Hepatic stellate cell (primary cell): Measurements from ENCODE around the gene PGAP2.

Source experiments
- DNase-seq: peaks from one replicate; pipeline ENCODE4 v3.0.0; 2011; ENCODE audit warnings: low spot score

Gene PGAP2

DNA sequence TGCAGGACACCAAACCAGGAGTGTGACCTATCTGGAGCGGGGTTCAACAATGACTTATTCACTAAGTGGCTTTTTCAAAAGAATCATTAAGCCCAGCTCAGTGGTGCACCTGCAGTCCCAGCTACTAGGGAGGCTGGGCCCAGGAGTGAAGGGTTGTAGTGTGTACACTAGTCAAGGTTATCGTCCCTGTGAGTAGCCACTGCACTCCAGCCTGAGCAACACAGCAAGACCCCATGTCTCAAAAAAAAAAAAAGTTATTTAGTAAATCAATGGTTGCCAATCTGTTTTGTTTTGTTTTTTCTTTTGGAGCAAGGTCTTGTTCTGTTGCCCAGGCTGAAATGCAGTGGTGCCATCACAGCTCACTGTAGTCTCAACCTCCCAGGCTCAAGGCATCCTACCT, 24.5 kb downstream of the PGAP2 start:
- no peak for DNase-seq

DNA sequence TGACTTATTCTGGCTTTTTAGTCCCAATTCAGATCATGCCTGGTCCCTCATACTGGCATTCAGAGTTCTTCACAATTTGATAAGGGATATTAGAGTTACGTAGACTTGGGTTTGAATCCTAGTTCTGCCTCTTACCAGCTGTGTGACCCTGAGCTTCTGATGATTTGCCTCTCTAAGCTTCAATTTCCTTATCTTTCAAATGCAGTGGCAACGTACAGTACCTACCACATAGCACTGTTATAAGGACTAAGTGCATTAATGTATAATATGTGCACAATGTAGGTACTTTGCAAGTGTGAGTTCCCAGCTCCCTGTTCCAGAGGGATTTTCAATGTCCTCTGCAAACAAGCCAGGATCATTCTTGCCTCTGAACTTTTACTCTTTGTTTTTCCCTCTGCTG, 25.1 kb downstream of the PGAP2 start:
- DNase-seq = no peak

DNA sequence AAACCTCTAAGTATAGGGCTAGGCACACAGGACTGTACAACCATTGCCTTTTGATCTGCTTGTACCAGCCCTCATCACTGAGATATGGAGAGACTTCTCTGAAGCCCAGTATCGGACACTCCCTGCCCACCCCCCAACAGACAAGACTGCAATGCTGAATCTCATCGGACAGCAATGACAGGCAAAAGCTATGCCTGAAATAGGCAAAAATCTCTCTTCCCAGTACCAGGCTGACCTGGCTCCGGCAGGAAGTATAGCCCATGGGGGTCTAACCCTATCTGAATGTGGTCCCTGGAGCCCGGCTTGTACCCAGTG, 25.9 kb downstream of the PGAP2 start:
- no peak for DNase-seq

DNA sequence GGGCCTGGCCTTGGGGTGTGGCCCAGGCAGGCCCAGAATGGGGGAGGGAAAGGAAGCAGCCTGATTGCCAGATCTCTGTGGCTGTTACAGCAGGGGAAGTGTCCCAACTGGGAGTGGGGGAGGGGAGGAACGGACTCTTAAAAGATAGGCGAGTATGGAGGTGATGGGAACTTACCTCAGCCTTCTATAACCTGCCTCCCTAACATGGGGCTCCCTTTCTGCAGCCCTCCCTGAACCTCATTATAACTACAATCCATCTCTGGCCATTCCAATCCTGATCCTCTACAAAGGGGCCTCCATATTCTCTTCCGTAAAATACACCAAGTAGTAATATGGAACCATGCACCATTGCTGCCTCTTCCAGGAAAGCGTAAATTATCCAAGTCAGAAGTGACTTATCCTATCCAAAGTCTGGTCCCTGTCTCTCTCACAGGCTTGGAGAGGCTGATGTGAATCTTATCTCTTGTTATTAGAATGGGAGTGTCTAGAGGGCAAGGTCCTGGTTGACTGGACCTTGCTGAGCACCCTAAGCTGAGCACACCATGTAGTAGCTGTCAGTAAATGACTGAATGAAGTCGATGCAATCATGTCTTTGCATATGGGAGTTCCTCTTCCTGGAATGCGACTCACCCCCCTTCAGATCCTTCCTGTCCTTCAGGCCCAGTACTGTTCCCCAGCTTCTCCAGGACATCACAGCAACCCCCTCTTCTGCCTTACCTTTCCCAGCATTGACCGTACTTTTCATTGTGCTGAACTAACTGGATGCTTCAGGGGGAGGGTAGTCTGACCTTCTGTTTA, 26.5 kb downstream of the PGAP2 start:
- DNase-seq = no peak

DNA sequence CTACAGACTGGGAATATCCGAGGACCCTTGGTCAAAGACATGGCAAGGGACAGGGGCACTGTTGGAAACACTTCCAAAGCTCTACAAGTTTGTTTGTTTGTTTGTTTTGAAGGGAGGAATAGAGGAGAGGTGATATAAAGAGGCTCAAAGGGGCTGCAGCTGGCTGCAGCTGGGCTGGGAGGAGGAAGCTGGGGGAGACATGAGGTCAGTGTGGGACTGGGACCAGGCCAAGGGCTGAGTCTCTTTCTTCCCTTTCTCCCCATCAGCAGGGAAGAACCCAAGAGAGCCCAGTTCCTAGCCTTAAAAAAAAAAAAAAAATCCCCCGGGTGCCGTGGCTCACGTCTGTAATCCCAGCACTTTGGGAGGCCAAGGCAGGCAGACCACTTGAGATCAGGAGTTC, 27.4 kb downstream of the PGAP2 start:
- DNase-seq = no peak

DNA sequence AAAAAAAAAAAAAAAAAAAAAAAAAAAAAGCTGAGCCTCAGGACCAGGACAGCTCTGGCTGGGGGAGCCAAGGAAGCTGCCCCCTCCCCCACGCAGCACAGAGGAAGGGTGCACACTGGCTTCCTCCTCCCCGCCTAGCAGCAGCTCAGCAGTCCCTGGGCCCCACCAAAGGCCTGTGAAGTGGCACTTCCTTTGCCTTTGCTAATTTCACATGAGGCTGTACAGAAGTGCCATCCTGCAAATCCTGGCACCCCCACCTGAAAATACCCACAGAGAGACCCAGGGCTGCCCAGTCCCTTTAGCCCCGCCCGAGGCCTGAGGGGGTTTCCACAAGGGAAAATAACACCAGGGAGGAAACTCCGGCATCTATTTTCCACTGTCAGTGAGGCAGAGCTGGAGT, 28.5 kb downstream of the PGAP2 start:
- no peak for DNase-seq

DNA sequence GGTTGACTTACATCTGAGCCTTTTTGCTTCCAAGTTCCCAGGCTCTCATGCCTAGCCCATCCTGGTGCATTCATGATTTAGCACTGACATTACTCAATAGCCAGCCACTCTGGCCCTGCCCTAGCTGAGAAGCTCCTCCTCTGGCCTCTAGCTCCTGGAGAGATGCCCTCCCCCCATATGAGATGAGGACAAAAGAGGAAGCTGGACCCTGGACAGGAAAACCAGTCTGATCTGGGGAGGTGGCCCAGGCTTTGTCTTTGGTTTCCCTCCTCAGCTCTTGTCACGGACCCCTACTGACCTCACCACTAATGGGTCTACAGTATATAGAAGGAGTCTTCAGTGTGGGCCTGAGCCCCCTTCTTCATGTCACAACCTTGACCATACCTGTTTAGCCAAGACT, 29.4 kb downstream of the PGAP2 start:
- no peak for DNase-seq

DNA sequence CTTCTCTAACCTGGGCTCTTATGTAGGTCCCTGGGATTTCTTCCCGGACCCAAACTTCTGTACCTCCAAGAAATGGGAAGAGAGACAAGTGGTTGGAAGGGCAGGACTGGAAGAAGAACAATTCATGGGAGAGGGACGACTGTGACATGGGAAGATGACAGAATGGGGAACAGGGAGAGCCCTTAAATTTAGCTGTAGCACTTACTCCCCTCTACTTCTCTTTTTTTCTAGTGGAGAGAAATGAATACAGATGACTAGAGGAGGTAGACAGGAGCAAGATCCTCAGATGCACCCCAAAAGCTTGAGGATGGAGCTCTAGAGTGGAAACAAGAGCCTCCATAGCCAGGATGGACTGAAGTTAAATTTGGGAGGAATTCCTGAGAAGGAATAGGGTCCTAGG, 30.1 kb downstream of the PGAP2 start:
- no peak for DNase-seq

DNA sequence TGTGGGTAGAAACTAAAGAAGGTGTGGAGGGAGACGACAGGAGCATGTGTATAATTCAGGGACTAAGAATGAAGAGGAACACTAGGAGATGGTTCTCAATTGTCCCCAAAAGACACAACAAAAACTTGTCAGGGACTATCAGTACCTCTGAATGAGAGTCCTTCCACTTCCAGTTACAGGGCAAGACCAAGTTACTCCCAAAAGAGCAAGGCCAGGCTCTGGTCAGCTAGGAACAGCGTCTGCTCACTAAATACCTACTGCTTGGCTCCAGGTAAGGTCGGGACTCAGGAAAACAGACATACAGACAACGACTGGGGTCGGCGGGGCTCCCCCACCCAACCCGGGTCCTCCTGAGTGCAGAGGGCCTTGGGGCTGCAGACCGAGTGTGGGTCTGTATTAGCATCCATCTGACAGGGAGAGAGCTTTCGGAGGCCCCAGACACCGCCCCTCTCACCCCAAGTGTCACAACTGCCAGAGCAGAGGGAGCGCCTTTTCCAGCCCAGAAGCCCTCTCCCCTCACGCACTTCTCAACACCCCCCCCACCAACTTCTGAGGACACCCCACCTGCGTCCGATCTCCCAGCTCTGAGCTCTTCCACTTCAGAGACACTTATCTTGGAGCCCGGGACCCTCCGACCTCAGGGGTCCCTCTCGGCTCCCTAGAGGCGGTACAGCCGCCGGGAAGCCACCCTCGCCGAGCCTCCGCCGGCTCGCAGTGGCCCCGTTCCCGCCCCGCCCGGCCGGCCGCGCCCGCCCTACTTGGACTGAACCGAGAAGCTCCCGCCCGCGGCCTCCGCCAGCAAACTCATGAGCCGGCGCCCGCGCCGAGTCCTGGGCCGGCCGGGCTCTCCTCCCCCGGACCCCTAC, 31.9 kb downstream of the PGAP2 start:
- DNase-seq = peak; percentile 27

DNA sequence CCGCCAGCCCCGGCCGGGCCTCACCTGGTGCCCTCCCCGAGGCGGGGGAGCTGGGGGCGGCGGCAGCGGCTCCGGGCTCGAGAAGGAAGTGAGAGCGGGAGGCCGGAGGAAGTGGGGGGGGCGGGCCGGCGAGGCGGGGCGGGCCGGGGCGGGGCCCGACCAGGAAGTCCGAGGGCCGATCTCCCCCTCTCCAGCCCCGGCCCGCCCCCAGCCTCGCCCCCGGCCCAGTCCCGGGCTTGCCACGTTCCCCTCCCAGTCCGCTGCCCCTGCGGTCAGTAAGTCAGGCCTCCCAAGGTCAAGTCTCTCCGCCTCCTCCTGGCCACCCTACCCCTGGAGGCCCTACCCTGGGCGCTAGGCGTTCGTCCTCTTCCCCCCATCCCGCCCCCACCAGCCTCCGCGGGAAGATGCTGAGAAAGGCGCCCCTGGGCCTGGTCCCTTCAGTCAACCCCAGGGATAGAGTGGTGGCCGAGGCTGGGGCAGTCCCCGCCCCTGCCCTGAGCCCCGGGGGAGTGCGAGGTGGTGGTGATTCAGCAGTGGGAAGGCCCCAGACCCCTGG, 32.6 kb downstream of the PGAP2 start, which contains the start of gene RHOG:
RHOG (minus strand) TSS at position 90 of the 556 bp plus-strand sequence. CDS start 12,821 bp downstream, outside the sequence.
- DNase-seq = peak; percentile 92

DNA sequence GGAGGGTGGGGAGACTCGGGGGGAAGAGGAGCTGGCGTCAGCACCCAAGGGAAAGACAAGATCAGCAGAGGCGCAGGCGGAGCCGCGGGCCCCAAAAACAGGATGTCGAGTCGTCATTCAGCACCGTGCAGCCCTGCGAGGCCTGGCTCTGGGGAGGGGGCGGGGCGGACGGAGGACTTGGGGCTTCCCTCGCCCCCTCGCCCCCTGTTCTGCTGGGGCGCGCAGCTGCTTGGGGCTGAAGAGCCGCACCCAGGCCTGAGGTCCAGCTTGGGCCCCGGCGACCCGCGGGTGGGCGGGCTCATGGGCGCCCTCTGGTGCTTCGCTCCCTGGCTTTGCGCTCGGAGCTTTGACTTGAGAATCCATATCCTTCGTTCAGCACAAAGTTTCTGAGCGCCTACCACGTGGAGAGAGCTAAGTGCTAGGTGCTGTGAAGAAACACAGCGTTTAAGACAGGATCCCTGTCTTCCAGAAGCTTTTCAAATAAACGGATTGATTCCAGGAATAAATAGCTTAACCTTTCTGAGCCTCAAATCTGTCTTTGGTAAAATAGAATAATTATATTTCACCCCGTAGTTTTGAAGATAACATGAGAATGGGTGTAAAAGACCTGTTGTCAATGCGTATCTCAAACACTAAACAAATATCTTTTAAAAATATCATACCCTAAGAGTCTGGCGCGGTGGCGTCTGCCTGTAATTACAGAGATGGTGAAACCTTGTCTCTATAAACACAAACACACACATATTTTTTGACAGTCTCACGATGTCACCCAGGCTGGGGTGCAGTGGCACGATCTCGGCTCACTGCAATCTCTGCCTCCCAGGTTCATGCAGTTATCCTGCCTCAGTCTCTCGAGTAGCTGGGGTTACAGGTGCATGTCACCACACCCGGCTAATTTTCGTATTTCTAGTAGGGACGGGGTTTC, 33.3 kb downstream of the PGAP2 start:
- DNase-seq = peak; percentile 81

DNA sequence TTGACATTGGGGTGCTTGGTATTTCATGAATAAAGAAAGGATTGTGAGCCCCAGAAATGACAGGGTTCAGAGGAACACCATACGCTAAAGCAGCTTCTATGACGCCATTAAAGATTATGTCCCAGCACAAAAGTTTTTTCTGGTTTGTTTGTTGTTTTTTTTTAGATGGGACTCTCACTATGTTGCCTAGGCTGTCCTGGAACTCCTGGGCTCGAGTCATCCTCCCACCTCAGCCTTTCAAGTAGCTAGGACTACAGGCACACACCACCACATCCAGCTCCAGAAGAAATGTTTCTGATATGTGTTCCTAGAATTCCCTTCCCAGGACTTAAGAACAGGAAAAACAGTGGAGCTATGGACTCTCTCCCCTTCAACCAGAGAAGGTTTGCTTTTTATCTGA, 35.0 kb downstream of the PGAP2 start:
- no peak for DNase-seq

DNA sequence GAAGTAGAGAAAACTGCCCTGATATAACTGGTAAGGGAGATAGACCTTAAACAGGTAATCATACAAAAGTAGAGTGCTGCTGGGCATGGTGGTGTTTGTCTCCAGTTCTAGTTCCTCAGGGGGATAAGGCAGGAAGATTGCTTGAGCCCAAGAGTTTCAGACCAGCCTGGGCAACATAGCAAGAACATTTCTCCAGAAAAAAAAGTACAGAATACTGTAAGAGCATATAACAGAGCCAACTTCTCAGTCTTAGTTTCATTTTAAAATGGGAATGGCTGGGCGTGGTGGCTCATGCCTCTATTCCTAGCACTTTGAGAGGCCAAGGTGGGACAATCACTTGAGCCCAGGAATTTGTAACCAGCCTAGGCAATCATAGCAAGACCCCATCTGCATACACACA, 36.9 kb downstream of the PGAP2 start:
- DNase-seq = no peak

DNA sequence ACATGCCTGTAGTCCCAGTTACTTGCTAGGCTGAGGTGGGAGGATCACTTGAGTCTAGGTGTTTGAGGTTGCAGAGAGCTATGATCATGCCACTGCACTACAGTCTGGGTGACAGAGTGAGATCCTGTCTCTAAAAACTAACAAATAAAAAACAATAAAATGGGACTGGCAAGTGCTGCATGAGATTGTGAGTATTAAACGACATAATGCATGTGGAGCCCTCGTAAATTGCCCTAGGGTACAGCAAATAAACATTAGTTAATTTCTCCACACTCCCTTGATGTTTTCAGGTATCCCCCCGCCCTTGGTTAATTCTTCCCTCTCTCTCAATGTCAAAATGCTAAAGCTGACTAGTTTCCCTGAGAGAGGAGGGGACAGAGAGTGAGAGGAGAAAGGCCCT, 37.3 kb downstream of the PGAP2 start:
- DNase-seq = no peak

DNA sequence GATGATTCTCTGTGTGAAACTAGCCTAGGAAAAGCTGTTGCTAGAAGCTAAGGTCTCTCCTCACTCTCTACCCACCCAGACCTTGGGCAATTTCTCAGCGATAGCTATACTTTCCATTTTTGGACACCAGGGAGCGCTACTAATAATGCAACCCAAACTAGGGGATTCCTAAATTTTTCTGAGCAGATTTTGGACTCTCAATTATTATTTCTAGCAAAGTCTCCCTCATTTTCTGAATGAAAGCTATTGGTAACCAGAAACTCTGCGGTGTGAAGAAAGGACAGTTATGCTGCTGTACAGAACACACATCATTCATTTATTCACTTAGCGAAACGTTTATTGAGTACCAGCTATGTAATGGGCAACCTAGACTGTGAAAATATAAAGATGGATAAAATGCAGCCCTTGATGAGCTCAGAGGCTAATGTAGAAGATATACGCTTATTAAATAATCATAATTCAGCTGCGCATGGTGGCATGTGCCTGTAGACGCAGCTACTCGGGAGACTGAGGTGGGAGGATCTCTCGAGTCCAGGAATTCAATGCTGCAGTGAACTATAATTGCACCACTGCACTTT, 41.0 kb downstream of the PGAP2 start:
- DNase-seq = peak; percentile 46

DNA sequence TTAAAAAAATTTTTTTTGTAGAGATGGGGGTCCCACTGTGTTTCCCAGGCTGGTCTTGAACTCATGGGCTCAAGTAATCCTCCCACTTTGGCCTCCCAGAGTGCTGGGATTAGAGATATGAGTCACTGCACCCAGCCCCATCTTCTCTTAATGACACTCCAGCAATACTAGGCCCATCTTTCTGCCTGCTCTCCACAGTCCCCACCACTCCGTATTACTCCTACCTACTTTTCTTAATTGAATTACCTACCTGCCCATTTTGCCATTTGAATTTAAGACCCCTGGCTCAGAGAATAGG, 45.1 kb downstream of the PGAP2 start:
- no peak for DNase-seq

DNA sequence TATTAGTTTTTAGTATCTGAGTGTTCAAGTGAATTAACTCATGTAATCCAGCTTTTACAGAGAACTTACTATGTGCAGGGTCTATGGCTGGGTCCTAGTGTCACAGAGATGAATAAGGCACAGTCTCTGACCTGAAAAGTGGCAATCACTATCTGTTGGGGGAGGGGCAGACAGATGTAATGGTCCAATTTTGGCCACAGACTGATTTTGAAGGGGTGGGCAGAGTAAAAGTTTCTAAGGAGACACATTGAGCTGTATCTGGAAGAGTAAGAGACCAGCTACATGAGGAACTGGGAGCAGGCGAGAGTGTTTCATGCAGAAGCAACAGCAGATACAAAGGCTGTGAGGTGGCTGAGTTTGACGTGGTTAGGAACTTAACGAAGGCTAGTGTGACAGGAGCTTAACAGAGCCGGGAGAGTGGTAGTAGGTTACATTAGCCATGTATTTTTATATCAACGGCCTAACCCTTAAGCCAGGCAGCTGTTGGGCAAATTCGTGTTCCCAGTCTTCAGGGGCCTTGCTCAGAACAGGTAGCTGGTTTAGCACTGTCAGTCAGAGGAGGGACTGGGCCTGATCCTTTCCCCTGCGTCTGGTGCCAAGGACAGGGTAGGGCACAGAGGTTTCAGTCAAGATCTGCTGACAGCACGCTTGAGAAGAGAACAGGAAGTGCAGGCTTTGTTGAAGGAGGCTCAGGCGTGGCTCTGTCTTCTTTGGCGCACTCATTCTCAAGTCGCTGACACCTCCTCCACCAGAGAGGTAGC, 45.7 kb downstream of the PGAP2 start:
- no peak for DNase-seq

DNA sequence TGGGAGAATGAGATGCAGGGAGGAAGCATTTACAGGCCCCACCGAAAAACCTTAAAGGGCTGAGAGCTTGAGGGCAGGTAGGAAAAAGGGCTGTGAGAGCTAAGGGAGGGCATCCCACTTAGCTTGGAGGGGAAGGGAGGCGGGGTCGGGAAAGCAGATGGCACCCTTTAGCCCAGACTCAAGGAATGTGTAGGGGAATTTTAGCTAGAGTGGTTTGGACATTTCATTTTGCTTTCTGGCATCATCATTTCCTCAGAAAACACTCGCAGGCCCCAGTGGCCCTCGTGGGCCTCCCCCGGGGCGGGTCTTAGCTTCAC, 46.3 kb downstream of the PGAP2 start:
- no peak for DNase-seq

DNA sequence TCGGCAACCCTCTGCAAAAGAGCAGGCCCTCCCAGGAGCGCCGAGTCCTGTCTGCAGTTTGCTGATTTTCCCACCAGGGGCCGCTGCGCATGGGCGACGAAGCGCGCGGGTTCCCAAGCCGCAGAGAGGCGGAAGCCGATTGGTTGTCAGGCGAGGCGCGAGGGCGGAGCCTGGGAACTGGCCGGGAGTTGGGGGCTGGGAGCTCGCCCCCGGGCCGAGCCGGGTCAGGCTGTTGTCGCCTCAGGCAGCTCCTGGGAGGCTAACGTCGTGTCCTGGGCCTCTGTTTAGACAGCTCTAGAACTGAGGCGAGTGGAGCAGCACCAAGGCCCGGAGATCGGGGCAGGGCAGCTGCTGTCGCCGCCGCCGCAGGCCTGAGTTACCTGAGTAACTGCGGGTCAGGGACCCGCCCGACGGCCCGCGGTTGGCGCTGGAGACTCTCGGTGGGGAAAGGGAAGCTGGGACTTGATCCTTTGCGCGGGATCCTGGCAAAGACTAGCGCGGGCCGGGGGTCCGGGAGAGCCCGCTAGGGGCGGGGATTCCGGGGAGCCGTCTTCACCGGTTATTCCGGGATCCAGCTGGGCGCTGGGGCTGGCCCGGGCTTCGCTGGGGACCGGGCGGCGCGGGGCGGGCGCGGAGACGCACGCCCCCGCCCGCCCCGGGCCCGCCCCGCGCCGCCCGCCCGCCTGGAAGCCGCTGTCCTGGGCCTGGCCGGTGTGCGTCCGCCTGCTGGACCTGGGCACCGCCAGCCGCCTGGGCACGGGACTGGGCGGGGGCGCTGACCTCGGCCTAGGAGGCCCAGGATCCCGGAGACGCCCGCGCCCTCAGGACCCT, 46.8 kb downstream of the PGAP2 start, which contains the start of gene STIM1:
STIM1 (plus strand) TSS at position 688 of the 831 bp plus-strand sequence. CDS start 607 bp downstream, outside the sequence.
- peak; percentile 95 for DNase-seq

DNA sequence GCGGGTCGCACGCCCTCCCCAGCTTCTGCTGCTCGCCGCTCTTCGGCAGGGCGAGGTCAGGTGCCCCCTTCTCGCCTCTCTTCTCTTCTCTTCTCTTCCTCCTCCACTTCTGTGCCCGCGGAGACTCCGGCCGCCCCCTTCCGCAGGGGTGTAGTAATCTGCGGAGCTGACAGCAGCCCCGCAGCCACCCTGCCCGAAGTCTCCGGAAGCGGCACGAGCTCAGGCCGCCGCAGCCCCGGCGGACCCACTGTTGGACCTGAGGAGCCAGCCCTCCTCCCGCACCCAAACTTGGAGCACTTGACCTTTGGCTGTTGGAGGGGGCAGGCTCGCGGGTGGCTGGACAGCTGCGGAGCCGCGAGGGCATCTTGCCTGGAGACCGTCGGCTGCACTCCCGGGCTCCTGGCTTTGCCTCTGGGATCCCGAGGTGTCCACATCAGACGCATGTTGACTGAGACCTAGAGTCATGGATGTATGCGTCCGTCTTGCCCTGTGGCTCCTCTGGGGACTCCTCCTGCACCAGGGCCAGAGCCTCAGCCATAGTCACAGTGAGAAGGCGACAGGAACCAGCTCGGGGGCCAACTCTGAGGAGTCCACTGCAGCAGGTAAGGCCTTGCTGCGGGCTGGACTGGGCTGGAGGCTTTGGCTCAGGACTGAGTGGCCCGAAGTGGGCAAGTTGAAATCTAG, 47.6 kb downstream of the PGAP2 start:
- DNase-seq = peak; percentile 44
